GM18520 (cell line): ENCODE measurements around the gene RAP2A.

Source experiments
- ATAC-seq: cut with Tn5 transposase; IDR thresholded peaks from one replicate; pipeline ENCODE4 v1.9.1; 2021; ENCODE audit not compliant: unreplicated experiment

RAP2A gene

DNA sequence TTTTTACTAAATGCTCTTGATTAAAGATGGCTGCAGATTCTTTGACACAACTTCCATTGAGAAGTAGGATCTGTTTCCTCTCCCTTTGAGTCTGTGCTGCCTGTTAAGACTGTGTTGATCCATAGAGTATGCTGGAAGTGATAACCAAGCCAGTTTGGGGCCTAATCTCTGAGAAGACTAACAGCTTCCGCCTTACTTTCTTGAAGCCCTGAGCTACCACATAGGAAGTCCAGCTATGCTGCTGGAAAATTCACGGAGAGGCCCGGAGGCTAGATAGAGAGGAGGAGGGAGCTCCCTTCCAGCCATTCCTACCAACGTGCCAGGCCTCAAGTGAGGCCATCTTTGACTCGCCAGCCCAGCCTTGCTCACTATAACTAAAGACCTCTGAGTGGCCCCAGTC is 12.5 kb downstream of the RAP2A start:
- no peak for ATAC-seq

DNA sequence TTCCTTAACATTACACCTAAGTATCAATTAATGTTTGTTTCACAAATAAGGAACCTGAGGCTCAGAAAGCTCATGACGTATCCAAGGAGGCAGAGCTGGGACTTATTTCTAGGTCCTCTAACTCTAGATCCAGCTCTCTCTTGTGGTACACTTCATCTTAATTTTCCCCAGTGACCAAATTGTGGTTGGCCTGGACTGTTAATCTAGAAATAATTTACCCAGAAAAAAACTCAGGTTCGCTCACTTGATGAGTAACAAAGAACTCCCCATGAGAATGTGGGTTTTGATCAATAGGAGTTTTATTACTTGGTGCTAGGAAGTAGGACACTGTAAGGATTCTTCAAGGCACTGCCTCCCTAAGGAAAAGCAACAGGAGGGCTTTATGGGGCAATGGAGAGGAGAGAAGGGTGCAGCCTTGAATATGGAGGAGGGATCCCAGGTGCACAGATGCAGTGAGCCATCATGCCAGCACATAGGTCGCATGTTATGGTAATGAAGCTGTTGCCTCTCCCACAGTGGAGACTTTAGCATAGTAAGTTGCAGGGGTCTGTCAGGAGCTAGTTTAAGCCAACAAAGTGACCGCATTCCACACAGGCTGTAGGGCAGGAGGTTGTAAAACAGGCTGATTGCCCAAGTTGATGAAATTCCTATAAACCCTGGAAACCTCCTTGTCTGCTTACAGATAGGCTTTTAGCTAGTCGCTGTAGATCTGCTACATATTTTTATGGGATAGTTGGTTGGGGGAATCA is 14.7 kb downstream of the RAP2A start:
- peak; percentile 42 for ATAC-seq

DNA sequence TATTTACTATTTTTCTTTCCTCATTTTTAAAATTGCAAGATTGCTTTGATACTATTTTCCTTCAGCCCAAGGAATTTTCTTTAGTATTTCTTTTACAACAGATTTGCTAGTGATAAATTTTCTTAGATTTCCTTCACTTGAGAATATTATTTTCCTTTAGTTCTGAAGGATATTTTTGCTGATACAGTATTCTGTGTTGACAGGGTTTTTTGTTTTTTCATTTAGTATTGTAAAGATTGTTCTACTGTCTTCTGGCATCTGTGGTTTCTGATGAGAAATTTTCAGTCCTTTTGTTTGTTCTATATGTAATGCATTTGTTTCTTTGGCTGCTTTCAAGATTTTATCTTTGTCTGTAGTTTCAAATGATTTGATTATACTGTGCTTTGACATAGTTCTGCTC is 20.7 kb downstream of the RAP2A start:
- no peak for ATAC-seq

DNA sequence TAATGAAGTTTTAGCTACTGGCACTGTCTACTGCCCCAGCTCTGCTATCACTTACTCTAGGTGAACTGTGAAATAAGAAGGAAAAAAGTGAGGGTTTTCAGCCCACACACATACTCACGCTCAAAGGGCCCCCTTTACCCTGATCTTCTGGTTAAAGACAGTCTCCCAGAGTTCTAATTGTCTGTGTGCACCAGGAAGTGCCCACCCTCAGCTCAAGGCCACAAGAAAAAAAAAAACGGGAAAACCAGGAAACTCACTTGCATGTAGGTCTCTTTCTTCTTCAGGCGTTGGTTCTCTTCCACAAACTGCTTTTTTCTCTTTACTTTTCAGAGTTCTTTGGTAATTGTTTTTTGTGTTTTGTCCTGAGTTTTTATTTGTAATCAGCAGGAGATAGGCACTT is 22.1 kb downstream of the RAP2A start:
- no peak for ATAC-seq

DNA sequence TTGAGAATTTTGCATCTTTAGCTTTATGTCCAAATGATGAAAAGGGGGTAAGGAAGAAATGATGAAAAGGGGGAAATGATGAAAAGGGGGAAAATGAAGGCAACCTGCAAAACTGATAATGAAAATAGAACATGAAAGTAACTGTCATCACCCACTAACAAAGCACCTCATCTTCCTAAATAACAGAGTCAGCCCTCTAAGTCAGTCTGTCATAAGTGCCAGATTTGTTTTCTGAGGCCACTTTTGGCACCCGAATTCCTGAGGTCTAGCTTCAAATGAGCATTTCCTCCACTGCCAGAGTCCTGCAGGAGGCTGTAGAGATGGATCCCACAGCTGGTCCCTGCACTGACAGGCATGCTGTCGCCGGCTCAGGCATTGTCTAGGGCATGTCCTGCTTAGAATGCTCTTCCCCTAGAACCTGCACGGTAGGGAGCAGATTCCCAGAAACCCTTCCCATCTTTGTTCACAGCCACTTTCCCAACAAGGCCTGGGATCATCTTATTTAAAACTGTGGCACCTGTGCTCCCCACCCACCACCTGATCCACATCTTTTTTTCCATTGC is 25.3 kb downstream of the RAP2A start:
- ATAC-seq = no peak

DNA sequence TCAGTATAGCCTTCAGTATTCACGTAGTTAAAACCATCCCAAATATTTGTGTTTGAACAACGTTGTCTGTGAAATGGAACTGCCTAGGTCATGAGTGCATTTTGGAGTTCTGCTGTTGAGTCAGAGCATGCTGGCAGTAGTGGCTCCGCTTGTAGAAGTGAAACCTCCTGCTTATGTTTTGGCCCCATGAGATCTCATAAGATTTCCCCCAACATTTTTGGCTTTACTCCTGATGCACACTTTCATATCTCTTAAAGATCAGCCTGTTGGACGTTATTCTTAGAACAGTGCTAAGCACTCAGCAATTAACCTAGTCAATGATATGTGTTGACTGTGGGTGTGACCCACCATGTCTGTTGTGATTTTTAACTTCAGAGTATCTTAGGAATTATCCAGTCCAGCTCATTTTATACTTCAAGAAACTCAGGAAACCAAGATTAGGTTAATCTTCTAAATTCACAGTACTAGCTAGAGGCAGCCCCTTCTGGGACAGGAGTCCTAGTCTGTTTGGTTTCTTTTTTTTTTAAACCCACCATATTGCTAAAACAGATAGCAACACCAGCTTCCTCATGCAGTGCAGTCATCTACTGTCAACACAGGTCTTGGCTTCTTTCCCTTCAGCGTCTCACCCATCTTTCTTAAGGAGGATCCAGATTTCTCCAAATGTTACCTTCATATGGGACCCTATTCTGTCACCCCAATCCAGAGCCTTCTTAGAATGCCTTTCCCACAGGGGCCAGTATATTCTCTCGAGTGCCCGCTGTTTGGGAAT is 26.2 kb downstream of the RAP2A start:
- ATAC-seq = peak; percentile 94

DNA sequence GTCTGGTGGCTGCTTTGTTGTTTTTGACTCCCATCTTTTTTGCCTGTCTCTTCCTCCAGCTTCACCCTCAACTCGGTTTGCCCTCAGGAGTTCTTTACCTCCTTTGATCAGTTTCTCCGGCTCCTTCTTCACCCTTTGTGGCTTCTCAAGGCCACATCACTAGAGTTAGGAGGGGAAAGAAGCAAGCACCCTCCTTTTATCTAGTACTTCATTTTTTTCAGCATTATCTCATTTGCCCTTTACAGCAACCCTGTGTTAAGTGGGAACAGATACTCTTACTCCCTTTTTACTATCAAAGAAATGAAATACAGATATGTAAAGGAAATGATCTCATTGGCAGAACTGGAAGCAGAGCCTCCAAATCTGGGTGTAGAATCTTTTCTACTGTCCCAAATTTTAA is 26.9 kb downstream of the RAP2A start:
- no peak for ATAC-seq

DNA sequence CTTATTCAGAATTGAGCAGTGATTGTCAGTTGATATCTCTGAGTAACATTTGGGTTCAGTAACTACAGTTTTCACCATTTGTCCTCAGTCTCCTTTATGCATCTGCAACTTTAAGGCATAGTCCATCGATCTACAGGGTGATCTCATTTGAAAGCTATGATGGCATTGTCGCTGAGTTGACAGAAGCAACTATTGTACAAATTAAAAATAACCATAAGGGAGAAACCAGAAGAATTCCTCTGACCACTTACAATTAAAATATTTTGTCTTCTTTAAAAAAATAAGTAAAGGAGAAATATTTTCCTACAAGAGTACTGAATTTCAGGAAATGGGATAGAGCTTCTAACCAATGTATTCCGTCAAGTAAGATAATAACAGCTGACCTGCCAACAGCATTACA is 30.6 kb downstream of the RAP2A start:
- ATAC-seq = no peak

DNA sequence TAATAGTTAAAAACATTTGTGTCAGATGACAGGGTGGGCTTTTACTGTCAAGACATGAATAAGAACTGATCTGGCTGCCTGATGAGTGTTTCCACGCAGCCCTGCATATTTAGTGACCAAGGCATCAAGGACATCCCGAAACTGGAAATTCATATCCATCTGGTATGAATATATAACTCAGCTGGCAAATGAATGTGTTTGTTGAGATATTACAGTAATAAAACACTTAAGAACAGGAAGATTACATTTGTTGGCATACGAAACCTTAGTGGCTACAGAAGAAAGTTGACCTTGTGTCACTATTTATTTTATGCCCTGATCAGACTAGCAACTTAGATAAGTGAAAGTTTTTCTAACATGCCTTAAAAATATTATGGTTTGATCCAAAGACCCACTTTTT is 32.8 kb downstream of the RAP2A start:
- ATAC-seq = no peak

DNA sequence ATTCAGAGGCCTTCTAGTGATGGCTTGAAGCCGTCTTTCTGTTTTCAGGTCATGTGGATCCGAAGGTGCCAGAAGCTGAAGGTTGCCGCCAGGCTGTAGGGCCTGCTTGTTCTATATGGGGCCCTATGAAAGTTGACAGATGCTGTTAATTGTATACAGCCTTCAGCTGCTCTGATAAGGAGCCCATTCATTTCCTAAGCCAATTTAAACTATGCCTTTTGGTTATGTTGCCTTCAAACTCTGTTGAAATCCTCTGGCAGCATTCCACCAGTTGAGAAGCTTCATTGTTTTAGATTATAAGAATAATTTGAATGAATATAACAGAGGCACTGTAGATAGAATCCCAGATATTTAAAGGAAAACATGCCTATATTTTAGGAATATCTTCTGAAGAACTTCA is 34.4 kb downstream of the RAP2A start:
- no peak for ATAC-seq

DNA sequence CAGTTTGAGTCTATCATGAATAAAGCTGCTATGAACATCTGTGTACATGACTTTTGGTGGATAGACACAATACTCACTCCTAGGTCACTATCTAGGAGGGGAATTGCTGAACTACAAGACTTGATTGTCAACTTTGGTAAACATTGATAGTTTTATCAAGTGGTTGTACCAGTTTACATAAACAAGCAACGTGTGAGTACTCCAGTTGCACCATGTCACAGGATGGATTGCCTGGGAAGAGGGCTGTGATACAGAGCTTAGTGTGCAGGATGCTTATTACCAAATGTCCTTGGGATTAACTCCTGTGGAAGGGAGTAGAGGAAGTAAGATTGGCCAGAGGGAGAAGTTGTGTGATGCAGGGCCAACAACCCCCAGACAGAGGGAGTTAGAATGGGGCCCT is 37.7 kb downstream of the RAP2A start:
- no peak for ATAC-seq

DNA sequence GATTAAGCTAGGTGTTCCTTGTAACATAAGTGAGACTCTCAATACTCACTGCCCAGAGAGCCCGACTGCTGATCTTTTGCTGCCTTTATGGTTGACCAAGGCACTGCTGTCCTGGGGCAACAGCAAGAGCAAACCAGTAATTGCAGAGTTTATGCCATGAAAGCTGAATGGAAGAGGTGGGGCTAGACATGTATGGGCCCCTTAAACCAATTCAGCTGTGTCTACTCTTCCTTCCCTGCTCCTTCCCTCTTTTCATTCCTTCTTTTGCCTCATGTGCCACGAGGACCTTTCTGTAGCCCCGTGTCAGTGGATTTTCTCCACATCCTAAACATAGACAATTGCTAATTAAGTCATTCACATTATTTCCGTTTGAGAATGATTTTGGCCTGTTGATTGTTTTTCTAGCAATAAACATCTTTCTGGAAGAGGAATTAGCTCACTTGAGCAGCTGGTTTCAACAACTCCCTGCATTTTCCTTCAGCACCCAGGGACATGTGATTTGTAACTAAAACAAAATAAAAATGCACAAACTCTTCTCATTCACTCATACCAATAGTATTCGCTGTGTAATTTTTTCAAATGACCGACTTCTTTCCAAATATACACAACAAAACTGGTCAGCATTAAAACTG is 40.5 kb downstream of the RAP2A start:
- no peak for ATAC-seq

DNA sequence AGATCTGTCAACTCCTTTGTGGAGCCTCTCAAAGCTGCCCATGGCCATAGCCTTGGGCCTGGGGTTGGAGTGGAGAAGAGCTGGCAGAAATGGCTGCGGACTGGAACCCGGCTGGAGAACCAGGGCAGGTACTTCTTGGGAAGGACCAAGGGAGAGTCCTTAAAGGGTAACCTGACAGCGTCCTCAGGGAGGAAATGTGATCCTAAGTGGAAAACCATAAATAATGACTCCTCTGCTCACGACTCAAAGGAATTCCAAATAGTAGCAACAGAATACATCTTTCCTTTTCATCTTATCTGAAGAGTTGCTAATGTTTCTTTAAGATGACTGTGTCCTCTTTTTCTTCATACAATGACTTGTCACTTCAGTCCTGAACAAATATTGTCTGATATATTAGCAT is 41.0 kb downstream of the RAP2A start:
- no peak for ATAC-seq

DNA sequence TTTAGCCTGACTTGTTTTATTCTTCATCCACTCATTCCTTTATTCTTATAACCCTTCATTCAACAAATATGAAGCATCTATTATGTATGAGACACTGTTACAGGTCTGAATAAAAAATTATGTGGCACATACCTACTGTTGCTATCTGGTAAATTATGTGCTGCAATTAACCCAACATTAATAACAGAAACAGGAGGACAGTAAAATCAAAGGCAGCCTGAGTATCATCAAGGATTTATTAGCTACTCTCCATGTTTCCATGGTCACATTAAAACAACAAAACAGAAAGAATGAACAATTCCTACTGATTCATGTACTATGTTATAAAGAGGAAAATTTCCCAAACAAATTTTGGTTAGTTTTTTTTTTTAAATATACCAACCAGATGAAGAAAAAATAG is 43.9 kb downstream of the RAP2A start:
- ATAC-seq = no peak

DNA sequence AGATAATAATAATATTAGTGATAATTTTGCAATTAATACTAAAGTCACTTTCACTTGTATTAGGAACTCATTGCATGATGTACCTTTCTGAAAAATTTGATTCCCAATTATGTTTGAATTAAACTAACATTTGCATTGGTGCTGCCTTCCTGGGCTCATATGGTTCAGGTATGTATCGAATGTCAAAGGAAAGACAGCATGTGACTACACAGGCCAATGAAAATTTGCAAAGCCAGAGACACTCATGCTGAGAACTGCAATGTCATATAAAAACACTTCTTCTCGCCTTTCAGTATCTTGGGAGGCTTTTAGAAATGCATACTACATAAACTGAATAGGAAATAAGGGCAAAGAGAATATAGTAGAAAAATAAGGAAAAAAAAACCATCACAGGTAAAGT is 44.3 kb downstream of the RAP2A start:
- no peak for ATAC-seq

DNA sequence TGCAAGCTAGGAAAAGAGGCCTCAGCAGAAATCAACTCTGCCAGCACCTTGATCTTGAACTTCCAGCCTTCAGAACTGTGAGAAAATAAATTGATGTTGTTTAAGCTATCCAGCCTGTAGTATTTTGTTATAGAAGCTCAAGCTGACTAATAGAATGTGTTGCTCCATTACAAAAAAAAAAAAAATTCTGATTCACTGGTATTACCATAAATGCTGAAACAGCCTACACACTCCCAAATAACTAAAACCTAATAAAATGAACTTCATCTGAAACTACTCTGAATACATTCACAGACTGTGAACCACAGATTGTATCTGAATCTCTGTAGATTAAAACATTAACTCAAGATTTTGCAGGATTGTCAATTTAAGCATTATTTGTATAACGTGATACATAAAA is 49.5 kb downstream of the RAP2A start:
- no peak for ATAC-seq

DNA sequence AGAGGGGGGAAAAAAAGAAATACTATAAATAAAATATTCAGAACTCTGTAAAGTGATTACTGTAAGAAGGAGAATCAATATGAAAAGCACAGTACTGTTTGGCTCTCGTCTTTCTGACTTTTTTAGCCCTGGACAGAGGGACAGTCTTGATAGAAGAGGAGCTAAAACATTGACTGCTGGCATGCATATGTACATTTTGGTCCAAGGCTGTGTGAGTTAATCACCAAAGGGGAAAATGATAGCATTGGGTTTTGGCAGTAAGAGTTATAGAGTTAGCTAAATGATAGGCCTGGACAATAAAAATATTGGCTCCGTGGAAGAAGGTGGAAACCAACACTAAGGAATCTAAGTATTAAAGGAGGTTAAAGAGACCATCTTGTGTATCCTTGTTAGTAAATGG is 50.3 kb downstream of the RAP2A start:
- no peak for ATAC-seq

DNA sequence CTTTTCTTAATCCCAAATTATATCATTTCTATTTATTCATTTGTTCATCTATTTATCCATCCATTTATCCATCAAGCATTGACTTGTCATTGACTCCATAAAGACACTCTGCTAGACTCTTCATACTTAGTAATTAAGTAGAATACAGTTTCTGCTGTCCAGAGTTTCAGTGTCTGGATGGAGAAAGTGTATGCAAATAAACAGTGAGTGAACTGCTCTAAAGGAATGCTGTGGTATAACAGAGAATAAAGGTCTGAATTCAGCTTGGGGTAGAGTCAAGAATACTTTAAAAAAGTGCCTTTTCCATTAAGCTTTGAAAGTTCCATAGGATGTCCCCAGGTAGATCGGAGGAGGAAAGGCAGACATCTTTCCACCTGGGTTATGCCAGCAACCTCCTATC is 51.4 kb downstream of the RAP2A start:
- no peak for ATAC-seq

DNA sequence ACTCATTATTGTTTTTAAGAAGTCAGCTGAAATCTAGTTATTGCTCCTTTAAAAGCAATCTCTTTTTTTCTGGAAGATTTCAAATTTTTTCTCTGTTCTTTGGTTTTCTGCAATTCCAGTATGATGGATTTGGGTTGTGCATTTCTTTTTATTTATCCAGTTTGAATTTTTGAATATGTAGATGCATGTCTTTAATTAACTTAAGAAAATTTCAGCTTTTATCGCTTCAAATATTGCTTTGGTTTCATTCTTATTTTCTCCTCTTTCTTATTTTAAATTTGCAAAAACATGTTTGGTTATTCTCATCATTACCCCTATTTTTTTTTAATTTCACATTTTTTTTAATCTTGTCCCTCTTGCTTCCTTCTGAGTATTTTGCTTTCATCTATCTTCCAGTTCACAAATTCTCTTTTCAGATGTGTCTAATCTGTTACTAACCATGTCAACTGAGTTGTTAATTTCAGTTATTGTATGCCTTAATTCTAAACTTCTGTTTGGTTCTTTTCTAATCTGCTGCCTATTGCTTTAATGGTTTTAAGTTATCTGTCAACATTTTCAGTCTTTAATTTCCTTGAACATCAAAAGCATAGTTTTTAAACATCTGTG is 56.8 kb downstream of the RAP2A start:
- ATAC-seq = no peak

DNA sequence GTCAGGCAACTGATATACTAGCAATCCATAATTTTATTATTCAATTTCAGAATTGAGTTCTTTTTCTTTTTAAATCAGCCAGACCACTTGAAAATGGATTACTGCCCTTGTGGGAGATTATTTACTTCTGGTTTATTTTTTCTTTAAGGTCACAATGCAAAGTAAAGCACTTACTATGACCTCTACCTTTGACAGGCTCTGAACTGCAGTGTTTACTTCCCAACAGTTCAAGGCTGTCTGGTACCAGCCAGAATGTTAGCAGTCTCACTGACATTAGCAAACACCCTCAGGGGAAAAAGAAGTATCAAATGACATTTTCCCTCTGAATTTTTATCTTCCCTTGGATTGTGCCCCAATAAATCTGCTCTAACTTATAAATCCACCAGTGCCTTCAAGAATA is 57.5 kb downstream of the RAP2A start:
- no peak for ATAC-seq

DNA sequence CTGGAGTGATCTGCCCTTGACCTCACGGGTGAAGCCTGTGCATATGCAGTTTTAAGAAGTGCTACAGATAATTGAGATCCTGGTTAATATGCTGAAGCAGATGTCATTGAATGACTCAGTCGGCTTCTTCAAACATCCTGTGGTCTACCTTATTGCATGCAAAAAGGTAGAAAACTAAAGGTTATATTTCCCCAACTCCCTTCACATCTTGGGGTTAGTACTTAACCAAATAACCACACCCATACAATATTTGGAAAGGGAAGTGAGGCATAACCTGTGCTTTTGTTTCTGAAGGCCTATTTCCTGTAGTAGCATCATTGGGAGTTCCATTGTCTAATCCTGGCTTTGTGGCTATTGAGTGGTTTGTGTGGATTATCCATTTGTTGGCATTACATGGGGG is 58.3 kb downstream of the RAP2A start:
- ATAC-seq = no peak
